HepG2 (cell line): ENCODE measurements around the gene ATG13. TPM values are rescaled to one million over a fixed set of nuclear protein-coding genes. Genes with fewer than 3 reads are reported as not detected.

Experiments used
- DR1 ChIP-seq: sonication (generic); formaldehyde crosslinking; IDR thresholded peaks from 2 replicates; pipeline ENCODE4 v1.8.0; 2021; ENCODE audit warnings: mild to moderate bottlenecking, missing genetic modification reagents, inconsistent platforms
- HDAC6 ChIP-seq: fragments of 200-600 bp; sonication (generic); IDR thresholded peaks from 2 replicates; pipeline ENCODE4 v1.7.0; 2017; ENCODE audit warnings: mild to moderate bottlenecking, antibody characterized with exemption, low read length, low read depth
- KDM4B ChIP-seq: sonication (generic); formaldehyde crosslinking; IDR thresholded peaks from 2 replicates; pipeline ENCODE4 v1.4.0; 2020; ENCODE audit warnings: missing genetic modification reagents
- NCOA1 ChIP-seq: sonication (generic); formaldehyde crosslinking; IDR thresholded peaks from 2 replicates; pipeline ENCODE4 v1.9.0; 2021; ENCODE audit warnings: missing genetic modification reagents
- PHB2 ChIP-seq: fragments of 450-650 bp; IDR thresholded peaks from 2 replicates; pipeline ENCODE4 v1.6.1; 2018; ENCODE audit not compliant: partially characterized antibody
- PRMT3 ChIP-seq: sonication (generic); formaldehyde crosslinking; IDR thresholded peaks from 2 replicates; pipeline ENCODE4 v1.8.1; 2022; ENCODE audit warnings: low read depth, mild to moderate bottlenecking, moderate library complexity, missing genetic modification reagents, borderline replicate concordance
- SIX1 ChIP-seq: sonication (generic); formaldehyde crosslinking; IDR thresholded peaks from 2 replicates; pipeline ENCODE4 v1.4.0; 2020; ENCODE audit warnings: missing genetic modification reagents, borderline replicate concordance
- STAG1 ChIP-seq: sonication (generic); formaldehyde crosslinking; IDR thresholded peaks from 2 replicates; pipeline ENCODE4 v1.4.0; 2020; ENCODE audit warnings: missing genetic modification reagents
- TAF1 ChIP-seq: sonication (generic); formaldehyde crosslinking; IDR thresholded peaks from 2 replicates; pipeline ENCODE4 v1.4.0; 2020; ENCODE audit warnings: missing genetic modification reagents
- TBX2 ChIP-seq: sonication (generic); formaldehyde crosslinking; IDR thresholded peaks from 2 replicates; pipeline ENCODE4 v1.5.0; 2020; ENCODE audit warnings: missing genetic modification reagents, mild to moderate bottlenecking, borderline replicate concordance
- TEAD3 ChIP-seq: optimal IDR thresholded peaks from 2 replicates; pipeline ENCODE3; 2016; ENCODE audit warnings: borderline replicate concordance
- polyA plus RNA-seq, 8 experiments: library from polyadenylated mRNA; depleted of rRNA in 3 of 8; stranded (reverse) in 7 of 8; unstranded in 1 of 8; fragments of >200 nt; fragmentation: Illumina TruSeq in 4 of 8; extraction: Trizol in 4 of 8; gene quantifications; 2 replicates each; pipeline versions ENCODE4 v1.2.1 to v1.2.3, GENCODE V29; 2011 to 2016; ENCODE audit warnings: low read depth in 4 of 8, missing spikeins in 1 of 8, mixed read lengths in 1 of 8; ENCODE audit not compliant: insufficient read depth in 1 of 8
- total RNA-seq, 5 experiments: library from RNA; depleted of rRNA; stranded (reverse); fragments of >200 nt; fragmentation: Illumina TruSeq; extraction: Trizol; gene quantifications; 2 replicates each; pipeline ENCODE4 v1.2.3, GENCODE V29; 2016; ENCODE audit warnings: low read depth in 1 of 5
- TF ChIP-seq, protein P1 (sequence below): IDR thresholded peaks from 2 replicates; pipeline ENCODE4 v1.6.1; 2012; ENCODE audit warnings: low read depth, low read length, improper control_type of control experiment
- TF ChIP-seq, protein P2 (sequence below), 2 experiments: sonication (generic) in 1 of 2; formaldehyde crosslinking in 1 of 2; IDR thresholded peaks; 2 replicates each; pipeline versions ENCODE4 v1.6.1 to v1.9.0; 2014 to 2022; ENCODE audit warnings: antibody characterized with exemption in 1 of 2, borderline replicate concordance in 1 of 2, inconsistent platforms in 1 of 2, low read depth in 1 of 2, missing genetic modification reagents in 1 of 2
- TF ChIP-seq, protein P3 (sequence below): sonication (generic); formaldehyde crosslinking; IDR thresholded peaks from 2 replicates; pipeline ENCODE4 v1.4.0; 2020; ENCODE audit warnings: missing genetic modification reagents
- TF ChIP-seq, protein P4 (sequence below): sonication (generic); formaldehyde crosslinking; IDR thresholded peaks from 2 replicates; pipeline ENCODE4 v1.5.0; 2020; ENCODE audit warnings: missing genetic modification reagents, mild to moderate bottlenecking, borderline replicate concordance
- TF ChIP-seq, protein P5 (sequence below): sonication (generic); formaldehyde crosslinking; IDR thresholded peaks from 2 replicates; pipeline ENCODE4 v1.4.0; 2020; ENCODE audit warnings: missing genetic modification reagents

The ATG13 gene
- total and polyA plus RNA-seq, 2 of the 13 experiments (the other 11 are each of a cell fraction or from before 2014, with no cell fraction given) = 55.0 to 77.3 TPM

DNA sequence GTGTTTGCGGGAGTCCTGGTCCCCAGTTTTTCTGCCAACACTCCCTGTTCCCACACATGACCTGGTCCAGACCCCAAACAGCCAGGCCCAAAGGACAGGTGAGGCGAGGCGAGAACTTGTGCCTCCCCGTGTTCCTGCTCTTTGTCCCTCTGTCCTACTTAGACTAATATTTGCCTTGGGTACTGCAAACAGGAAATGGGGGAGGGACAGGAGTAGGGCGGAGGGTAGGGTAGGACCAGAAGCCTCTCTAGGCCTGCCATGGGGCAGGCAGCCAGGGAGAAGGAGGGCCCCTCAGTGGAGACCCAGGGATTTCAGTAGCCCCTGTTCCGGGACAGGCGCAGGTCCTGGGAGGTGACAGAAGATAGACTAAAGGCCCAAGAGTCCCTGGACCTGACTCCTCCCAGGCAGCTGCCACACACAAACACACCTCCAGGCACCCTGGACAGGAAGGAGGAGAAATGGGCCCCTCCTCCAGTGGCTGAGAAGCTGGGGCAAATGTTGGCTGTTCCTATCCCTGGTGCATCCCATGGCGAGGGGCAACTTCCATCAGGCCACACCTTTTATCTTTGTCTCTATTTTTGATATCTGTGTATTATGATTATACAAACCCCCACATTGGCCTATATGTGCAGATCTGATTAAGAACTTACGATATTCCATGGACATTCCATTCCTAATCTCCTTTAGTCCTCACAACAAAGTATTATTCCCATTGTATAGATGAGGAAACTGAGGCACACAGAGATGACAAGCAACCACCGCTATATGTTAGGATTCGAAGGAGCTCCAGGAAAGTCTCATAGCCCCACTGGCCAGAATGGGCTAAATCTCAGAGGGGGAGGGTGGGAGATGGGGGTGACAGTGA is 101.0 kb downstream of the ATG13 start (continued):
- TF ChIP-seq, protein P1, sequence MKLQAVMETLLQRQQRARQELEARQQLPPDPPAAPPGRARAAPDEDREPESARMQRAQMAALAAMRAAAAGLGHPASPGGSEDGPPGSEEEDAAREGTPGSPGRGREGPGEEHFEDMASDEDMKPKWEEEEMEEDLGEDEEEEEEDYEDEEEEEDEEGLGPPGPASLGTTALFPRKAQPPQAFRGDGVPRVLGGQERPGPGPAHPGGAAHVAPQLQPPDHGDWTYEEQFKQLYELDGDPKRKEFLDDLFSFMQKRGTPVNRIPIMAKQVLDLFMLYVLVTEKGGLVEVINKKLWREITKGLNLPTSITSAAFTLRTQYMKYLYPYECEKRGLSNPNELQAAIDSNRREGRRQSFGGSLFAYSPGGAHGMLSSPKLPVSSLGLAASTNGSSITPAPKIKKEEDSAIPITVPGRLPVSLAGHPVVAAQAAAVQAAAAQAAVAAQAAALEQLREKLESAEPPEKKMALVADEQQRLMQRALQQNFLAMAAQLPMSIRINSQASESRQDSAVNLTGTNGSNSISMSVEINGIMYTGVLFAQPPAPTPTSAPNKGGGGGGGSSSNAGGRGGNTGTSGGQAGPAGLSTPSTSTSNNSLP = no peak
- TF ChIP-seq, protein P2, sequence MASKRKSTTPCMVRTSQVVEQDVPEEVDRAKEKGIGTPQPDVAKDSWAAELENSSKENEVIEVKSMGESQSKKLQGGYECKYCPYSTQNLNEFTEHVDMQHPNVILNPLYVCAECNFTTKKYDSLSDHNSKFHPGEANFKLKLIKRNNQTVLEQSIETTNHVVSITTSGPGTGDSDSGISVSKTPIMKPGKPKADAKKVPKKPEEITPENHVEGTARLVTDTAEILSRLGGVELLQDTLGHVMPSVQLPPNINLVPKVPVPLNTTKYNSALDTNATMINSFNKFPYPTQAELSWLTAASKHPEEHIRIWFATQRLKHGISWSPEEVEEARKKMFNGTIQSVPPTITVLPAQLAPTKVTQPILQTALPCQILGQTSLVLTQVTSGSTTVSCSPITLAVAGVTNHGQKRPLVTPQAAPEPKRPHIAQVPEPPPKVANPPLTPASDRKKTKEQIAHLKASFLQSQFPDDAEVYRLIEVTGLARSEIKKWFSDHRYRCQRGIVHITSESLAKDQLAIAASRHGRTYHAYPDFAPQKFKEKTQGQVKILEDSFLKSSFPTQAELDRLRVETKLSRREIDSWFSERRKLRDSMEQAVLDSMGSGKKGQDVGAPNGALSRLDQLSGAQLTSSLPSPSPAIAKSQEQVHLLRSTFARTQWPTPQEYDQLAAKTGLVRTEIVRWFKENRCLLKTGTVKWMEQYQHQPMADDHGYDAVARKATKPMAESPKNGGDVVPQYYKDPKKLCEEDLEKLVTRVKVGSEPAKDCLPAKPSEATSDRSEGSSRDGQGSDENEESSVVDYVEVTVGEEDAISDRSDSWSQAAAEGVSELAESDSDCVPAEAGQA (IDR thresholded peaks at IDR 0.05; ENCODE audit: low read depth) = no peak
- TF ChIP-seq, protein P2 (CRISPR knock-in tag; IDR thresholded peaks at IDR 0.05; ENCODE audit: borderline replicate concordance) = no peak
- peak; percentile 95 for TF ChIP-seq TBX2
- peak; percentile 90 for TF ChIP-seq NCOA1 (CRISPR knock-in tag)
- no peak for TF ChIP-seq PHB2
- peak; percentile 37; the same call in 1 of the 2 replicates for TF ChIP-seq STAG1
- TF ChIP-seq TAF1 (CRISPR knock-in tag) = peak; percentile 59; the same call in 1 of the 2 replicates
- peak; percentile 75 for TF ChIP-seq TEAD3 (CRISPR knock-in tag)
- no peak; the same call in 1 of the 2 replicates for TF ChIP-seq DR1 (CRISPR knock-in tag)
- TF ChIP-seq PRMT3 = no peak
- TF ChIP-seq, protein P3, sequence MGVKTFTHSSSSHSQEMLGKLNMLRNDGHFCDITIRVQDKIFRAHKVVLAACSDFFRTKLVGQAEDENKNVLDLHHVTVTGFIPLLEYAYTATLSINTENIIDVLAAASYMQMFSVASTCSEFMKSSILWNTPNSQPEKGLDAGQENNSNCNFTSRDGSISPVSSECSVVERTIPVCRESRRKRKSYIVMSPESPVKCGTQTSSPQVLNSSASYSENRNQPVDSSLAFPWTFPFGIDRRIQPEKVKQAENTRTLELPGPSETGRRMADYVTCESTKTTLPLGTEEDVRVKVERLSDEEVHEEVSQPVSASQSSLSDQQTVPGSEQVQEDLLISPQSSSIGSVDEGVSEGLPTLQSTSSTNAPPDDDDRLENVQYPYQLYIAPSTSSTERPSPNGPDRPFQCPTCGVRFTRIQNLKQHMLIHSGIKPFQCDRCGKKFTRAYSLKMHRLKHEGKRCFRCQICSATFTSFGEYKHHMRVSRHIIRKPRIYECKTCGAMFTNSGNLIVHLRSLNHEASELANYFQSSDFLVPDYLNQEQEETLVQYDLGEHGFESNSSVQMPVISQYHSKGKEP (CRISPR knock-in tag) = 0 out of 2 replicates have a peak, but pooled peaks have one; percentile 76
- peak; percentile 93 for TF ChIP-seq KDM4B (CRISPR knock-in tag)
- TF ChIP-seq, protein P4, sequence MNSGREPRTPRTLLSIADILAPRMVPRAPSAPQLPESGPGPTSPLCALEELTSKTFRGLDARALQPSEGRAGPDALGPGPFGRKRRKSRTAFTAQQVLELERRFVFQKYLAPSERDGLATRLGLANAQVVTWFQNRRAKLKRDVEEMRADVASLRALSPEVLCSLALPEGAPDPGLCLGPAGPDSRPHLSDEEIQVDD (CRISPR knock-in tag) = no peak
- TF ChIP-seq SIX1 (CRISPR knock-in tag) = no peak
- no peak for TF ChIP-seq HDAC6
- TF ChIP-seq, protein P5, sequence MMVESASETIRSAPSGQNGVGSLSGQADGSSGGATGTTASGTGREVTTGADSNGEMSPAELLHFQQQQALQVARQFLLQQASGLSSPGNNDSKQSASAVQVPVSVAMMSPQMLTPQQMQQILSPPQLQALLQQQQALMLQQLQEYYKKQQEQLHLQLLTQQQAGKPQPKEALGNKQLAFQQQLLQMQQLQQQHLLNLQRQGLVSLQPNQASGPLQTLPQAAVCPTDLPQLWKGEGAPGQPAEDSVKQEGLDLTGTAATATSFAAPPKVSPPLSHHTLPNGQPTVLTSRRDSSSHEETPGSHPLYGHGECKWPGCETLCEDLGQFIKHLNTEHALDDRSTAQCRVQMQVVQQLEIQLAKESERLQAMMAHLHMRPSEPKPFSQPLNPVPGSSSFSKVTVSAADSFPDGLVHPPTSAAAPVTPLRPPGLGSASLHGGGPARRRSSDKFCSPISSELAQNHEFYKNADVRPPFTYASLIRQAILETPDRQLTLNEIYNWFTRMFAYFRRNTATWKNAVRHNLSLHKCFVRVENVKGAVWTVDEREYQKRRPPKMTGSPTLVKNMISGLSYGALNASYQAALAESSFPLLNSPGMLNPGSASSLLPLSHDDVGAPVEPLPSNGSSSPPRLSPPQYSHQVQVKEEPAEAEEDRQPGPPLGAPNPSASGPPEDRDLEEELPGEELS (CRISPR knock-in tag) = peak; percentile 94
